PC-3 (cell line): ENCODE measurements around the gene SPDEF. TPM values are rescaled to one million over a fixed set of nuclear protein-coding genes. Genes with fewer than 3 reads are reported as not detected.

Source experiments
- ATAC-seq: fragments of 200-7000 bp; cut with Tn5 transposase; 2 replicates; pipeline ENCODE4 v1.9.1; 2020; ENCODE audit warnings: mild to moderate bottlenecking, moderate library complexity
- BruUV-seq: library from RNA; stranded (reverse); fragments of 400-500 nt; replicated peaks from 2 replicates; lab custom pipeline; 2021; lab: Mats Ljungman, UMichigan
- CTCF ChIA-PET: fragments of 300-600 bp; sonication (Branson Sonifier 250); formaldehyde crosslinking; loops from one replicate; lab custom pipeline; 2022; ENCODE audit warnings: antibody characterized with exemption; lab: Charles Lee
- POLR2A ChIA-PET: fragments of 300-600 bp; sonication (Branson Sonifier 250); formaldehyde crosslinking; loops from one replicate; lab custom pipeline; 2022; ENCODE audit warnings: antibody characterized with exemption; ENCODE audit not compliant: unreplicated experiment; lab: Charles Lee
- DNase-seq: peaks from one replicate; pipeline ENCODE4 v3.0.0-alpha.2; 2015
- H2AFZ ChIP-seq: fragments of 300-600 bp; sonication (generic); 2 replicates; pipeline ENCODE4 v1.6.0; 2016; ENCODE audit warnings: antibody characterized with exemption, low read length
- H3F3A ChIP-seq: fragments of 300-600 bp; sonication (generic); one replicate; pipeline ENCODE4 v1.6.0; 2017; ENCODE audit warnings: antibody characterized with exemption, low read length, control low read depth, mild to moderate bottlenecking; ENCODE audit not compliant: unreplicated experiment
- H3K27ac ChIP-seq: fragments of 300-600 bp; sonication (generic); 2 replicates; pipeline ENCODE4 v1.5.1; 2016; ENCODE audit warnings: mild to moderate bottlenecking, low read length
- H3K27me3 ChIP-seq: fragments of 300-600 bp; sonication (generic); 2 replicates; pipeline ENCODE4 v1.6.1; 2016; ENCODE audit warnings: low read length, mixed read lengths
- H3K36me3 ChIP-seq: fragments of 300-600 bp; sonication (generic); 2 replicates; pipeline ENCODE4 v1.6.1; 2016; ENCODE audit warnings: low read depth, mixed run types, low read length, mixed read lengths
- H3K4me1 ChIP-seq: fragments of 300-600 bp; sonication (generic); 2 replicates; pipeline ENCODE4 v1.5.1; 2016; ENCODE audit warnings: low read length; ENCODE audit not compliant: insufficient read depth
- H3K4me2 ChIP-seq: fragments of 300-600 bp; sonication (generic); 2 replicates; pipeline ENCODE4 v1.6.0; 2016; ENCODE audit warnings: low read length
- H3K4me3 ChIP-seq: fragments of 300-600 bp; sonication (generic); 2 replicates; pipeline ENCODE4 v1.5.1; 2016; ENCODE audit warnings: mild to moderate bottlenecking, low read length, mixed read lengths
- H3K79me2 ChIP-seq: fragments of 300-600 bp; sonication (generic); 2 replicates; pipeline ENCODE4 v1.6.1; 2017; ENCODE audit warnings: low read length, mixed read lengths
- H3K9ac ChIP-seq: fragments of 300-600 bp; sonication (generic); 2 replicates; pipeline ENCODE4 v1.6.0; 2016; ENCODE audit warnings: mild to moderate bottlenecking, low read length
- H3K9me2 ChIP-seq: fragments of 300-600 bp; sonication (generic); replicated peaks from 2 replicates; pipeline ENCODE4 v1.6.1; 2016; ENCODE audit warnings: mixed run types, low read length, mixed read lengths
- H3K9me3 ChIP-seq: fragments of 300-600 bp; sonication (generic); 2 replicates; pipeline ENCODE4 v1.6.1; 2016; ENCODE audit warnings: low read length, mixed read lengths
- H4K20me1 ChIP-seq: fragments of 300-600 bp; sonication (generic); 2 replicates; pipeline ENCODE4 v1.6.1; 2016; ENCODE audit warnings: low read length, mixed read lengths
- EZH2 ChIP-seq: fragments of 300-600 bp; sonication (generic); IDR thresholded peaks from one replicate; pipeline ENCODE4 v1.6.1; 2017; ENCODE audit warnings: antibody characterized with exemption, mild to moderate bottlenecking, low read length; ENCODE audit not compliant: unreplicated experiment
- EZH2phosphoT487 ChIP-seq: fragments of 300-600 bp; sonication (generic); IDR thresholded peaks from 2 replicates; pipeline ENCODE4 v1.6.1; 2018; ENCODE audit warnings: mild to moderate bottlenecking, antibody characterized with exemption, low read length, borderline replicate concordance
- intact Hi-C: fragments of 100-400 bp; cut with micrococcal nuclease; formaldehyde crosslinking; loops from 2 replicates; pipeline ENCODE4 v1.9.0; 2023
- total RNA-seq: library from RNA; depleted of rRNA; stranded (reverse); fragments of >200 nt; gene quantifications from 2 replicates; pipeline ENCODE4 v1.2.3, GENCODE V29; 2014
- TF ChIP-seq, protein P1 (sequence below): fragments of 300-600 bp; sonication (generic); conservative IDR thresholded peaks from 2 replicates; pipeline ENCODE4 v1.5.1; 2017; ENCODE audit warnings: antibody characterized with exemption, low read depth, mild to moderate bottlenecking, low read length

The SPDEF gene
- total RNA-seq, 1 experiment from 2014 or later = 190 TPM

DNA sequence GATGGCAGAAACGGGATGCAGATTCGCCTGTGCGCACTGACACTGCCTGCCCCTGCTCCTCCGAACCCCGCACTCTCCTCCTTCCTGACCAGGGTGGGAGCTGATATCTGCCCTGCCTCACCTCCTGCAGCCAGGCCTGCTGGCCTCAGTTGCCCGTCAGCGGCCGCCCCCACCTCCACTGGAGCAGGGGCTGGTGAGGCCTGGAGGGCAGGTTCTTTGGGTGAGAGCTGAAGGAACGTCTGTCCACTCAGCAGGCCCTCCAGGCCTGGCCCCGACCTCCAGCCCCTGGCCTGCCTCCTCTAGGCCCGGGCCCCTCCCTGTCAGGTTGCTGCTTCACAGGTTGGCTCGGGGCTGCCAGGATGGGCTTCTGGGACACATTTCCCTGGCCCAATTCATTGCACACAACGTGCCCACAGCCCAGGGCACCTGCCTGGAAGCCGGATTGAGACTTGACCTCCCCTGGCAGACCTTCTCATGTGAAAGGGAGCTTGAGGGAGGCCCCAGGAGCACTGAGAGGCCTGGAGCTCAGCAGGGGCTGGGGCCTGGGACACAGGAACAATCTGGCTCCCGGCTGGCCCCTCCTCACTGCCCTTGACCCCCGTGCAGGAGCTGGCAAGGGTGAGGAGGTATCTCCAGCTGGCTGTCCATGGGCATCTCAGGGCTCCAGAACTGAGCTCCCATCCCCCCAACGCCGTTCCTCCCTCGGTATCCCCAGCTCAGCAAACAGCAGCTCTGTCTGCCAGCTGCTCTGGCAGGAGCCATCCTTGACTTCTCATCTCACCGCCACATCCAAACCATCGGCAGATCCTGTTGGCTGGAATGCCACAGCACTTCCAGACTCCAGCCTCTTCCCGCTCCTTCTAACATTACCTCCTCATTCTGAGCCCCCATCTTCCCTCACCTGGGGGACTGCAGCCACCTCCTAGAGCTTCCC, 39.5 kb downstream of the SPDEF start:
- H3K27me3 ChIP-seq = no peaks in the 10 kb centered on the region
- POLR2A ChIA-PET = interaction anchor here (0.5 kb wide), 1 partner anchor 280 kb away, joined by 3 read pairs; no protein-coding TSS in a partner anchor
- no peak for DNase-seq

DNA sequence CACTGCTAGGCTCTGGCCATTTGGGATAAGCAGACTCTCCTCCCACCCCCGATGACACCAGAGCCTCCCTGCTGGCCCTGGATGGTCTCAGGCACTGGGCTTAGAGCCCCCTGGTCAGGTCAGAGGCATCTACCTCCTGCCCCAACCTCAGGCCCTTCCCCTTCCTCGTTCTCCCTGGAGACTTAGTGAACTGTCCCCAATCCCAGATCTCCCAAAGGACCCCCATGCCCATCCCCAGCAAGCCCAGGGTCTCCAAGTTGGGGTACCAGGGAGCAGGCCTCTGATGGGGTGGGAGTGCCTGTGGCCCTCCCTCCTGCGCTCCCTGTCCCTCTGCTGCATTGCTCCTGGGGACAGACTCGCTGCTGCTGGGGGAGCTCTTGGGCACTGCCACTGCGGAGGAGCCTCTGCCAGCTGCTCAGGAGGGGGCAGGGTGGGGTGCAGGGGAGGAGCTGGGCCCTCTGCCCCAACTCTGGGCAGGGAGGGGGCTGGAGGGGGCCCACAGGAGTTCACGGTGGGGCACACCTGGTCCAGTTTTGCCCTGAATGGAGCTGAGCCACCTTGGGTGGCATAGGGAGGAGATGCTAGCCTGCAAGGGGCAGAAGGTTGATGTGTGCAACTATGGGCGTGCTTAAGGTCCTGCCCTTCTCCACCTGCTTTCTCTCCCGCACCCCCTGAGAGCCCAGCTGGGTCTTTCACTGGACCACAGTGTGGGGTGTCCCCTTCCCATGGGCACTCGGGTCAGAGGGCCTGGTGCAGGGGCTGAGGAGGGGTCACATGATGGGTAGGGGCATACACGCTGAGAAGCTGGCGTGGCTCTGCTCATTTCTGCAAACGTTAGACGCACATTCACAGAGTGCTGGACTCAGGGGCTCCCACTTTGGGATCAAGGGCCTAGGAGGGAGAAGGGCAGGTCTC, 40.4 kb downstream of the SPDEF start:
- ChIA-PET POLR2A (no interaction called here), CTCF (no interaction called here)
- ATAC-seq (no peak), DNase-seq (no peak)
- Histone ChIP-seq H4K20me1 (no peaks in the 10 kb centered on the region), H3K4me3 (no peak overlapping the region), H3K36me3 (no peaks in the 10 kb centered on the region), H3F3A (no peaks in the 10 kb centered on the region), H3K9me2 (no peaks in the 10 kb centered on the region), H3K27me3 (no peaks in the 10 kb centered on the region), H3K27ac (no peak overlapping the region), H3K9me3 (no peaks in the 10 kb centered on the region), H2AFZ (no peak overlapping the region), H3K79me2 (no peaks in the 10 kb centered on the region), H3K4me2 (no peak overlapping the region), H3K9ac (no peak overlapping the region), H3K4me1 (no peaks in the 10 kb centered on the region)
- intact Hi-C loops = no loop called here
- TF ChIP-seq EZH2 = no peak
- TF ChIP-seq, protein P1, sequence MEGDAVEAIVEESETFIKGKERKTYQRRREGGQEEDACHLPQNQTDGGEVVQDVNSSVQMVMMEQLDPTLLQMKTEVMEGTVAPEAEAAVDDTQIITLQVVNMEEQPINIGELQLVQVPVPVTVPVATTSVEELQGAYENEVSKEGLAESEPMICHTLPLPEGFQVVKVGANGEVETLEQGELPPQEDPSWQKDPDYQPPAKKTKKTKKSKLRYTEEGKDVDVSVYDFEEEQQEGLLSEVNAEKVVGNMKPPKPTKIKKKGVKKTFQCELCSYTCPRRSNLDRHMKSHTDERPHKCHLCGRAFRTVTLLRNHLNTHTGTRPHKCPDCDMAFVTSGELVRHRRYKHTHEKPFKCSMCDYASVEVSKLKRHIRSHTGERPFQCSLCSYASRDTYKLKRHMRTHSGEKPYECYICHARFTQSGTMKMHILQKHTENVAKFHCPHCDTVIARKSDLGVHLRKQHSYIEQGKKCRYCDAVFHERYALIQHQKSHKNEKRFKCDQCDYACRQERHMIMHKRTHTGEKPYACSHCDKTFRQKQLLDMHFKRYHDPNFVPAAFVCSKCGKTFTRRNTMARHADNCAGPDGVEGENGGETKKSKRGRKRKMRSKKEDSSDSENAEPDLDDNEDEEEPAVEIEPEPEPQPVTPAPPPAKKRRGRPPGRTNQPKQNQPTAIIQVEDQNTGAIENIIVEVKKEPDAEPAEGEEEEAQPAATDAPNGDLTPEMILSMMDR = no peak
- TF ChIP-seq EZH2phosphoT487 = no peak
- BruUV-seq = no TSS peak

More for the DNA sequence above, 39.5 kb downstream of the SPDEF start:
- no peak for ATAC-seq
- no peak overlapping the region for H3K27ac ChIP-seq
- no peaks in the 10 kb centered on the region for H3K79me2 ChIP-seq
- no peak overlapping the region for H3K4me3 ChIP-seq
- H3K9me2 ChIP-seq = no peaks in the 10 kb centered on the region
- H3F3A ChIP-seq = no peaks in the 10 kb centered on the region
- no peaks in the 10 kb centered on the region for H3K36me3 ChIP-seq
- intact Hi-C loops = no loop called here
- H2AFZ ChIP-seq = no peak overlapping the region
- CTCF ChIA-PET = no interaction called here
- TF ChIP-seq EZH2phosphoT487 = no peak
- TF ChIP-seq EZH2 = no peak
- TF ChIP-seq, protein P1 = no peak
- H4K20me1 ChIP-seq = no peaks in the 10 kb centered on the region
- no peaks in the 10 kb centered on the region for H3K4me1 ChIP-seq
- BruUV-seq = no TSS peak
- H3K9me3 ChIP-seq = no peaks in the 10 kb centered on the region
- no peak overlapping the region for H3K9ac ChIP-seq
- H3K4me2 ChIP-seq = no peak overlapping the region
